ENCODE results near the gene PLEKHA7. TPM values are rescaled to one million over a fixed set of nuclear protein-coding genes. Genes with fewer than 3 reads are reported as not detected.
"Not testable (repeated sequence)": the region's sequence is repeated elsewhere in the genome, so short reads cannot be mapped to it uniquely, and the experiment has no call there.

Gene PLEKHA7
- 10 to 100 TPM; 29.3 to 31.8 TPM for total RNA-seq
- polyA plus RNA-seq, result 10 to 100 TPM; 13.3 to 13.6 TPM
- long read RNA-seq, donor 1, result 0 reads
- long read RNA-seq, donor 2, result 0 reads
- long read RNA-seq, donor 3, partial matches to known transcripts, result 0 of 1 reads
- long read RNA-seq, donor 3, other reads (novel, unspliced or antisense), result 0 of 1 reads
- long read RNA-seq, donor 4, result 0 reads
- long read RNA-seq, donor 5, partial matches to known transcripts, result 13 of 14 reads
- long read RNA-seq, donor 5, other reads (novel, unspliced or antisense), result 0 of 14 reads

GRCh38 chr11:17014321-17014832 lies at the start of gene PLEKHA7:
Gene PLEKHA7, minus strand, starts transcription at chr11:17014414. Its CDS starts 13 bp downstream, at chr11:17014401.
- WGBS, 2 donors, result 0 to 1% methylated on average over 29 to 76 of the region's 76 CpGs
- ATAC-seq (ENCODE audit: insufficient read depth, low FRiP score), result peak; percentile 59
- H3K4me3 ChIP-seq, result peak within 1 kb of the TSS; percentile 67
- no peaks in the 10 kb centered on the region for H3K36me3 ChIP-seq (ENCODE audit: control insufficient read depth in 4 of 4, insufficient read depth in 4 of 4, low read length in 4 of 4)
- H3K9ac ChIP-seq (ENCODE audit: insufficient read depth in 1 of 2, low read length in 2 of 2), result peak within 1 kb of the TSS; percentile 2 to 55
- H3K4me1 ChIP-seq (ENCODE audit: control insufficient read depth in 5 of 5, insufficient read depth in 5 of 5, low read length in 5 of 5), result peaks cover 0 to 8% (median 2%) of the 10 kb centered on the region in 5 donors
- DNase-seq, result no peak
- peak within 1 kb of the TSS; percentile 41 to 83 for H3K27ac ChIP-seq (ENCODE audit: low read depth in 1 of 2, low read length in 1 of 2)
- no peaks in the 10 kb centered on the region for H3K9me3 ChIP-seq (ENCODE audit: control insufficient read depth in 4 of 4, insufficient read depth in 3 of 4, low read length in 3 of 4)
- H3K27me3 ChIP-seq (ENCODE audit: control insufficient read depth in 3 of 3, insufficient read depth in 3 of 3, low read length in 2 of 3), result peaks cover 0 to 36% (median 32%) of the 10 kb centered on the region in 3 donors
- TF ChIP-seq CTCF (IDR thresholded peaks at IDR 0.05; ENCODE audit: control extremely low read depth, extremely low read depth), result no peak

GRCh38 chr11:17063171-17064002 lies 49.2 kb upstream of the PLEKHA7 start:
- peak; percentile 28 for TF ChIP-seq CTCF (IDR thresholded peaks at IDR 0.05; ENCODE audit: control extremely low read depth, extremely low read depth)
- WGBS, 2 donors, result 86 to 92% methylated on average over 4 of the region's 4 CpGs
- no peak overlapping the region for H3K4me3 ChIP-seq
- no peaks in the 10 kb centered on the region for H3K4me1 ChIP-seq (ENCODE audit: control insufficient read depth in 5 of 5, insufficient read depth in 5 of 5, low read length in 5 of 5)
- H3K27me3 ChIP-seq (ENCODE audit: control insufficient read depth in 3 of 3, insufficient read depth in 3 of 3, low read length in 2 of 3), result no peaks in the 10 kb centered on the region
- no peak overlapping the region for H3K27ac ChIP-seq (ENCODE audit: low read depth in 1 of 2, low read length in 1 of 2)
- no peak overlapping the region for H3K9ac ChIP-seq (ENCODE audit: insufficient read depth in 1 of 2, low read length in 2 of 2)
- H3K9me3 ChIP-seq (ENCODE audit: control insufficient read depth in 4 of 4, insufficient read depth in 3 of 4, low read length in 3 of 4), result no peaks in the 10 kb centered on the region
- ATAC-seq (ENCODE audit: insufficient read depth, low FRiP score) (no peak), DNase-seq (peak; percentile 26 to 54 (median 47))
- H3K36me3 ChIP-seq (ENCODE audit: control insufficient read depth in 4 of 4, insufficient read depth in 4 of 4, low read length in 4 of 4), result no peaks in the 10 kb centered on the region

- ATAC-seq (ENCODE audit: insufficient read depth, low FRiP score); H3K4me1 ChIP-seq (ENCODE audit: control insufficient read depth in 5 of 5, insufficient read depth in 5 of 5, low read length in 5 of 5); H3K36me3 ChIP-seq (ENCODE audit: control insufficient read depth in 4 of 4, insufficient read depth in 4 of 4, low read length in 4 of 4); DNase-seq; H3K4me3 ChIP-seq; H3K9ac ChIP-seq (ENCODE audit: insufficient read depth in 1 of 2, low read length in 2 of 2); H3K27me3 ChIP-seq (ENCODE audit: control insufficient read depth in 3 of 3, insufficient read depth in 3 of 3, low read length in 2 of 3); H3K9me3 ChIP-seq (ENCODE audit: control insufficient read depth in 4 of 4, insufficient read depth in 3 of 4, low read length in 3 of 4); H3K27ac ChIP-seq (ENCODE audit: low read depth in 1 of 2, low read length in 1 of 2): not testable (repeated sequence)
- WGBS, 2 donors, result 98% methylated on average over 17 to 25 of the region's 27 CpGs
Observed at GRCh38 chr11:17051146-17051545, 36.9 kb upstream of the PLEKHA7 start.

GRCh38 chr11:17048491-17048890 lies 34.3 kb upstream of the PLEKHA7 start:
- peak in 2 of 3 donors; percentile 8 to 34 for DNase-seq
- not testable (repeated sequence) for ATAC-seq (ENCODE audit: insufficient read depth, low FRiP score)

More at GRCh38 chr11:17048491-17048890, 34.3 kb upstream of the PLEKHA7 start:
- H3K36me3 ChIP-seq (ENCODE audit: control insufficient read depth in 4 of 4, insufficient read depth in 4 of 4, low read length in 4 of 4); H3K27ac ChIP-seq (ENCODE audit: low read depth in 1 of 2, low read length in 1 of 2); H3K27me3 ChIP-seq (ENCODE audit: control insufficient read depth in 3 of 3, insufficient read depth in 3 of 3, low read length in 2 of 3); H3K9me3 ChIP-seq (ENCODE audit: control insufficient read depth in 4 of 4, insufficient read depth in 3 of 4, low read length in 3 of 4); H3K4me3 ChIP-seq; H3K9ac ChIP-seq (ENCODE audit: insufficient read depth in 1 of 2, low read length in 2 of 2); H3K4me1 ChIP-seq (ENCODE audit: control insufficient read depth in 5 of 5, insufficient read depth in 5 of 5, low read length in 5 of 5): not testable (repeated sequence)
- WGBS, 2 donors, result 65 to 91% methylated on average over 4 of the region's 4 CpGs

Data from lung (tissue), 16 donors.